ENCODE results near the gene KCNIP4.

DNA sequence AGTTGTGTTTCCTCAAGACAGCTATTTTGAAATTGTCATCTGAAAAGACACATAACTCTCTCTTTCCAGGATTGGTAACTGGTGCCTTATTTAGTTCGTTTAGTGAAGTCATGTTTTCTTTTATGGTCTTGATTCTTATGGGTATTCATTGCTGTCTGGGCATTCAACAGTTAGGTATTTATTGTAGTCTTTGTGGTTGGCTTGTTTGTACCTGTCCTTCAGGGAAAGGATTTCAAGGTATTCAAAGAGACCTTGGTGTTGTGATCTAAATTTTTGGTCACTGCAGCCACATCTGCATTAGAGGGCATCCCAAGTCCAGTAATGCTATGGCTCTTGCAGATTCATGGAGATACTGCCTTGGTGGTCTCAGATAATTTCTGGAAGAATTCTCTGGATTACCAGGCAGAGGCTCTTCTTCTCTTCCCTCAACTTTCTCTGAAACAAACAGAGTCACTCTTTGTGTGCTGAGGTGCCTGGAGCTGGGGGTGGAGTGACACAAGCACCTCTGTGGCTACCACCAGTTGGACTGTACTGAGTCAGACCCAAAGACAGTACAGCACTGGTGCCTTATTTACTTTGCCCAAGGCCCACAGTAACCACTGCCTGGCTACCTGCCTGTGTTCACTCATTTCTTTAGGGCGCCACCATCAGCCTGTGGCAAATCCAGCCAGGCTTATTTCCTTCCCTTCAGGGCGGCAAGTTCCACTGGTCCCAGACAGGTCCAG lies 620.4 kb downstream of the KCNIP4 start:
- TF ChIP-seq, protein P1, sequence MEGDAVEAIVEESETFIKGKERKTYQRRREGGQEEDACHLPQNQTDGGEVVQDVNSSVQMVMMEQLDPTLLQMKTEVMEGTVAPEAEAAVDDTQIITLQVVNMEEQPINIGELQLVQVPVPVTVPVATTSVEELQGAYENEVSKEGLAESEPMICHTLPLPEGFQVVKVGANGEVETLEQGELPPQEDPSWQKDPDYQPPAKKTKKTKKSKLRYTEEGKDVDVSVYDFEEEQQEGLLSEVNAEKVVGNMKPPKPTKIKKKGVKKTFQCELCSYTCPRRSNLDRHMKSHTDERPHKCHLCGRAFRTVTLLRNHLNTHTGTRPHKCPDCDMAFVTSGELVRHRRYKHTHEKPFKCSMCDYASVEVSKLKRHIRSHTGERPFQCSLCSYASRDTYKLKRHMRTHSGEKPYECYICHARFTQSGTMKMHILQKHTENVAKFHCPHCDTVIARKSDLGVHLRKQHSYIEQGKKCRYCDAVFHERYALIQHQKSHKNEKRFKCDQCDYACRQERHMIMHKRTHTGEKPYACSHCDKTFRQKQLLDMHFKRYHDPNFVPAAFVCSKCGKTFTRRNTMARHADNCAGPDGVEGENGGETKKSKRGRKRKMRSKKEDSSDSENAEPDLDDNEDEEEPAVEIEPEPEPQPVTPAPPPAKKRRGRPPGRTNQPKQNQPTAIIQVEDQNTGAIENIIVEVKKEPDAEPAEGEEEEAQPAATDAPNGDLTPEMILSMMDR (optimal IDR thresholded peaks at IDR 0.05 in 1 of 3, IDR thresholded peaks at IDR 0.05 in 1 of 3, conservative IDR thresholded peaks at IDR 0.05 in 1 of 3; ENCODE audit: extremely low read depth in 1 of 3, insufficient read depth in 2 of 3, low read length in 3 of 3), result no peak
- TF ChIP-seq EZH2 (IDR thresholded peaks at IDR 0.05; ENCODE audit: low read length), result no peak

Data from keratinocyte (primary cell).